Activated T-cell treated with anti-CD3 and anti-CD28 coated beads, Interleukin-2, amount 50 U/mL, for 24 hours (primary cell): Measurements from ENCODE around the gene CCDC152.
"Not testable (repeated sequence)": the region's sequence is repeated elsewhere in the genome, so short reads cannot be mapped to it uniquely, and the experiment has no call there.

Experiments used
- DNase-seq: peaks from one replicate; pipeline ENCODE4 v3.0.0-alpha.2; 2020
- H3K27ac Mint-ChIP-seq: 2 replicates; pipeline ENCODE4 v1.8.0; 2020; ENCODE audit warnings: mild to moderate bottlenecking, mixed read lengths
- H3K27me3 Mint-ChIP-seq: 2 replicates; pipeline ENCODE4 v1.8.0; 2020; ENCODE audit warnings: mixed read lengths
- H3K36me3 Mint-ChIP-seq: 2 replicates; pipeline ENCODE4 v1.8.0; 2020; ENCODE audit warnings: low read depth, mixed read lengths
- H3K4me1 Mint-ChIP-seq: 2 replicates; pipeline ENCODE4 v1.8.0; 2020; ENCODE audit warnings: low read depth, mixed read lengths
- H3K4me3 Mint-ChIP-seq: 2 replicates; pipeline ENCODE4 v1.8.0; 2020; ENCODE audit warnings: mild to moderate bottlenecking, moderate library complexity, mixed read lengths
- H3K9me3 Mint-ChIP-seq: 2 replicates; pipeline ENCODE4 v1.8.0; 2020; ENCODE audit warnings: mixed read lengths

Gene CCDC152

DNA sequence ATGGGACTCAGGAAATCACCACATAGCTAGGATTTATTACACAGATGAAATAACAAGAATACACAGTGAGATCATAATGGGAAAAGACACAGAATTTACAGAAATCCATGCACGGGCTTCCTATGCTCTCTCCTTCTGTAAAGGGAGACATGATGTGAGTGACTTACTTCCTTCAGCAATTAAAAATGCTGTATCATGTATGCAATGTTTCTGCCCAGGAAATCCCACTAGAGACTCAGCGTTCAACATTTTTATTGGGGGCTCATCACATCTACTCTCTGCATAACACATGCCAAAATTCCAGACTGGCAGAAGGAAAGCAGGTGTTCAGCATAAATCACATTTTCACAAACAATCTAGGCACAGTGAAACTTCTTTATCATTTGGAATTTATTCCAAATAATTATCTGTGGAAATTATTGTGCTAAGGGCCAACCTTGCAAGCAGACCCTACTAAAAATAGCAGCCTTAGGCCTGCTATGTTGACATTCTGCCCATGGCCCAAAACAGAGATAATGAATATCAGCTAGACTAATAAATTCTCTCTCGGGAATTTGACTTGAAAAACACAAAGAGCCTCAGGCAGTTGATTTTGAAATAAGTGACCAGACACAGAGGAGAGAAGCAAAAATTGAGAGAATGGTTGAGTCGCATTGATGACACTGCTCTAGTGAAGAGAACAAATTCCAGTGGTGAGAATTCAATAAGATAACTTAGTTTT, 86.5 kb downstream of the CCDC152 start:
- Mint-ChIP-seq H3K27me3 (peaks cover 9% of the 10 kb centered on the region), H3K4me3 (no peak overlapping the region), H3K27ac (no peak overlapping the region), H3K9me3 (no peaks in the 10 kb centered on the region), H3K36me3 (no peaks in the 10 kb centered on the region), H3K4me1 (no peaks in the 10 kb centered on the region)
- DNase-seq, result no peak

DNA sequence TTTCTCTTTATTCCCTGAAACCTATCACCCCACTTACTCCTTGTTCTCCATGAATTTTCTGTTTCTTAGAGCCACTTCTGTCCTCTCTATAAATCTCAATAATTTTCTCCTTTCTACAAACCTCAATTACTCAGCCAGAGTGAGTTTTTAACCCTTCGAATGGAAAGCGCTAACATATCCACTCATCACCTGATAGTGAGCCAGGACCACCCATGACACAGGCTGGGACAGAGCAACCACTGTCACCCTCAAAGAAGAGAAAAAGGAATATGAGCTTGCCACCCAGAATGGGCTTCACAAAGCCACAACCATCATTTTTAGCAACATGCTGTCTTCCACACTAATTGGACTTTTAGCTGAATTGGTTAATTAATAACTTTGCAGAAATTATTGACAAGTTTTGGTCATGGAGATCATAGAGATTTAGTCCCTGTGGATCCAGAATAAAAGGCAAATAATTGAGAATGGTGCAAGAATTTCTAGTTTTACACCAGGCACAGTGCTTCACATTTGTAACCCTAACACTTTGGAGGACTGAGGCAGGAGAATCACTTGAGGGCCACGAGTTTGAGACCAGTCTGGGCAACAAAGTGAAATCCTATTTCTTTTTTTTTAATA, 87.2 kb downstream of the CCDC152 start:
- no peaks in the 10 kb centered on the region for H3K36me3 Mint-ChIP-seq
- H3K27ac Mint-ChIP-seq, result no peak overlapping the region
- no peaks in the 10 kb centered on the region for H3K9me3 Mint-ChIP-seq
- no peak for DNase-seq
- H3K4me3 Mint-ChIP-seq, result no peak overlapping the region
- H3K27me3 Mint-ChIP-seq, result peaks cover 13% of the 10 kb centered on the region
- H3K4me1 Mint-ChIP-seq, result no peaks in the 10 kb centered on the region

DNA sequence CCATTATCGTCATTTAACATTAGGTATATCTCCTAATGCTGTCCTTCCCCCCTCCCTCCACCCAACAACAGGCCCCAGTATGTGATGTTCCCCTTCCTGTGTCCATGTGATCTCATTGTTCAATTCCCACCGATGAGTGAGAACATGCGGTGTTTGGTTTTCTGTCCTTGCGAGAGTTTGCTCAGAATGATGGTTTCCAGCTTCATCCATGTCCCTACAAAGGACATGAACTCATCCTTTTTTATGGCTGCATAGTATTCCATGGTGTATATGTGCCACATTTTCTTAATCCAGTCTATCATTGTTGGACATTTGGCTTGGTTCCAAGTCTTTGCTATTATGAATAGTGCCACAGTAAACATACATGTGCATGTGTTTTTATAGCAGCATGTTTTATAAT, 87.8 kb downstream of the CCDC152 start:
- H3K27me3 Mint-ChIP-seq, result peaks cover 13% of the 10 kb centered on the region
- not testable (repeated sequence) for H3K36me3 Mint-ChIP-seq, H3K9me3 Mint-ChIP-seq, DNase-seq, H3K27ac Mint-ChIP-seq, H3K4me1 Mint-ChIP-seq, H3K4me3 Mint-ChIP-seq

DNA sequence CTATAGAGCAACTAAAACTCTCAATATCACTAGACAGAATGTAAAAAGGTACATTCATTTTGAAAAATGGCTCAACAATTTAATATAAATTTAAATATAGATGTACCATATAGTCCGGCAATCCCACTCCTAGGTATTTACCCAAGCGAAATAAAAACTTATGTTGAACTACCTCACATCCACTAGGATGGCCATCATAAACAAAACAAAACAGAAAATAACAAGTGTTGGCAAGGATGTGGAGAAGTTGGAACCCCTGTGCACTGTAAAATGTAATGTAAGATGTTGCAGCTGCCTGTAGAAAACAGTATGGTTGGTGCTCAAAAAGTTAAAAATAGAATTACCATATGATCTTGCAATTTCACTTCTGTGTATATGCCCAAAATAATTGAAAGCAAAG, 91.9 kb downstream of the CCDC152 start:
- H3K36me3 Mint-ChIP-seq, result no peaks in the 10 kb centered on the region
- H3K4me3 Mint-ChIP-seq, result no peak overlapping the region
- H3K9me3 Mint-ChIP-seq, result no peaks in the 10 kb centered on the region
- no peak for DNase-seq
- no peaks in the 10 kb centered on the region for H3K4me1 Mint-ChIP-seq
- H3K27me3 Mint-ChIP-seq, result peaks cover 10% of the 10 kb centered on the region
- H3K27ac Mint-ChIP-seq, result no peak overlapping the region

DNA sequence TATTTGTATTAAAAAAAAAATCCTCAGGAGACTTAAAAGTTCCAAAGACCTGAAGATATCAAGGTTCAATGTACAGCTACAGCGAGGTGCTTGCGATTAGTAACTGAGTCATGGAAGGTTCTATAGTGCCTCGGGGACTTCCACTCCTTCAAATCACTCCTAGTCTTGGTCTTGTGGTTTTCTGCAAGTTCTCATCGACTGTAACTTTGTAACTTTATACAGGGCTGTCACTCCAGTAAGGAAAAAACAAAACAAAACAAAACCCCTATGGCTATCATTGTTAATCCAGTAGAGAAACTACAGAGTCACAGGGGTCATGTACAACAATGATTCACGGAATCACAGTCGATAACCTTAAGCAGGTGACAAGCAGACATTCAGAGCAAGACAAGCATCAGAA, 94.9 kb downstream of the CCDC152 start:
- peaks cover 7% of the 10 kb centered on the region for H3K27me3 Mint-ChIP-seq
- no peak overlapping the region for H3K4me3 Mint-ChIP-seq
- no peaks in the 10 kb centered on the region for H3K4me1 Mint-ChIP-seq
- no peaks in the 10 kb centered on the region for H3K36me3 Mint-ChIP-seq
- DNase-seq, result no peak
- no peak overlapping the region for H3K27ac Mint-ChIP-seq
- no peaks in the 10 kb centered on the region for H3K9me3 Mint-ChIP-seq
